ENCODE measurements around the gene PXDN.

PXDN gene

DNA sequence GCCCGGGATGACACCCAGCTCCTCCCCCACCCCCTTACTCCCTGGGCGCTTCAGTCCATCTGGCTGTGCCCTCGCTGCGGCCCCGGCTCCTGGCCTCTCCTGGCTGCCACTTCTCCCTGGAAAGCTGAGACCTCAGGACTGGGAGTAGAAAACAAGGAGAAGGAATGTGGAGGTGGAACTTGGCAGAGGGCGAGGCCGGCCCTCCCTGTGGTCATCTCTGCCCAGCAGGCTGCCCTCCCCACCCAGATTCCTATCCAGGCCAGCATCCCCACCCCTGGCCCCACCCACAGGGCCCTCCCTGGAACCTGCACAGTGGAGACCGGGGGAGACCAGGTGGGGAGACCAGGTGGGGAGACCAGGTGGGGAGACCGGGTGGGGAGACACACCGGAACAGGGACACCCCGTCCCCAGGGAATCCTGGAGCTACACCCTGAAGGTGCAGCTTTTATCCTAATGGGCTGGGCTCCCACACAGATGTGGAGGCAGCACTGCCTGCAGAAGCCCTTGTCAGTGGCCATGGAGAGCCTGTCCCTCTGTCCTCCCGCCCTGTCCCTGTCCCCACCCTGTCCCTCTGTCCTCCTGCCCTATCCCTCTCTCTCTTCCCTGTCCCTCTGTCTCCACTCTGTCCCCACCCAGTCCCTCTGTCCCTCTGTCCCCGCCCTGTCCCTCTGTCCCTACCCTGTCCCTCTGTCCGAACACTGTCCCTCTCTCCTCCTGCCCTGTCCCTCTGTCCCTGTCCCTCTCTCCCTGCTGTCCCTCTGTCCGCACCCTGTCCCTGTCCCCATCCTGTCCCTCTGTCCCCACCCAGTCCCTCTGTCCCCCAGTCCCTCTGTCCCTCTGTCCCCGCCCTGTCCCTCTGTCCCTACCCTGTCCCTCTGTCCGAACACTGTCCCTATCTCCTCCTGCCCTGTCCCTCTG is 157.1 kb downstream of the PXDN start:
- no peaks in the 10 kb centered on the region for H3K36me3 ChIP-seq (ENCODE audit: control insufficient read depth, insufficient read depth, low read length)
- DNase-seq (ENCODE audit: extremely low read depth, insufficient read length): no peak
- H3K4me3 ChIP-seq (replicated peaks; ENCODE audit: low read depth, low read length): no peak overlapping the region
- TF ChIP-seq, protein P1, sequence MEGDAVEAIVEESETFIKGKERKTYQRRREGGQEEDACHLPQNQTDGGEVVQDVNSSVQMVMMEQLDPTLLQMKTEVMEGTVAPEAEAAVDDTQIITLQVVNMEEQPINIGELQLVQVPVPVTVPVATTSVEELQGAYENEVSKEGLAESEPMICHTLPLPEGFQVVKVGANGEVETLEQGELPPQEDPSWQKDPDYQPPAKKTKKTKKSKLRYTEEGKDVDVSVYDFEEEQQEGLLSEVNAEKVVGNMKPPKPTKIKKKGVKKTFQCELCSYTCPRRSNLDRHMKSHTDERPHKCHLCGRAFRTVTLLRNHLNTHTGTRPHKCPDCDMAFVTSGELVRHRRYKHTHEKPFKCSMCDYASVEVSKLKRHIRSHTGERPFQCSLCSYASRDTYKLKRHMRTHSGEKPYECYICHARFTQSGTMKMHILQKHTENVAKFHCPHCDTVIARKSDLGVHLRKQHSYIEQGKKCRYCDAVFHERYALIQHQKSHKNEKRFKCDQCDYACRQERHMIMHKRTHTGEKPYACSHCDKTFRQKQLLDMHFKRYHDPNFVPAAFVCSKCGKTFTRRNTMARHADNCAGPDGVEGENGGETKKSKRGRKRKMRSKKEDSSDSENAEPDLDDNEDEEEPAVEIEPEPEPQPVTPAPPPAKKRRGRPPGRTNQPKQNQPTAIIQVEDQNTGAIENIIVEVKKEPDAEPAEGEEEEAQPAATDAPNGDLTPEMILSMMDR (IDR thresholded peaks at IDR 0.05; ENCODE audit: insufficient read depth, low read length, poor library complexity, severe bottlenecking): no peak
- no peaks in the 10 kb centered on the region for H3K27me3 ChIP-seq (replicated peaks; ENCODE audit: control insufficient read depth, insufficient read depth, low read length)

DNA sequence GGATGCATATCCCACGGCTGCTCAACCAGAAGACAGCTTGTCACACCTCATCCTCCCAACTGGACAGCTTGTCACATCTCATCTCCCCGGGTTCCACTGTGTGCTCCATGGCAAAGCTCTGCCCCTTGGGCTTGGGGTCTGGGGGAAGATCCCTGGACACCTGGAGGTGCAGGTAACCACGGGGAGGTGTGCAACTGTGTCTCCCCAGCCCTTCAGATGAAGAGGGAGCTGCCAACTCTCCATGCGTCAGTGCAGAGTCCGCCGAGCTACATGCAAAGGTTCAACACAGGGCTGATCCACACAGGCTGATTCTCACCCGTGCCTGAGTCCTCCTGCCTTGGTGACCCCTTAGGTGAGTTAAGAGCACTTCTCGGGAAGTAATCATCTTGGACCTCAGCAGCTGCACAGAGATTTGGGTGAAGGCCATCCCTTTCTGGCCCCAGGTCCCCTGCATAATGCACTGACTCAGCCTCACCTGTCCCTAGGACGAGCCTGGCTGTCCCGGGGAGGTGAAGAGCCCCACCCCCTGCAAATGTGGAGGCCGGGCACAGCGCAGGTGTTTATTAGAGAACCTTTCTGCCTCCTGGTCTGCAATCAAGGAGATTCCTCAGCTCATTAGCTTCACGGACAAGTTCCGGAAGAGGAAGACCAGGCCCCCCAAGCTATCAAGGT is 157.9 kb downstream of the PXDN start:
- no peak overlapping the region for H3K4me3 ChIP-seq (replicated peaks; ENCODE audit: low read depth, low read length)
- H3K27me3 ChIP-seq (replicated peaks; ENCODE audit: control insufficient read depth, insufficient read depth, low read length): no peaks in the 10 kb centered on the region
- H3K36me3 ChIP-seq (ENCODE audit: control insufficient read depth, insufficient read depth, low read length): no peaks in the 10 kb centered on the region
- no peak for DNase-seq (ENCODE audit: extremely low read depth, insufficient read length)
- TF ChIP-seq, protein P1 (IDR thresholded peaks at IDR 0.05; ENCODE audit: insufficient read depth, low read length, poor library complexity, severe bottlenecking): no peak

DNA sequence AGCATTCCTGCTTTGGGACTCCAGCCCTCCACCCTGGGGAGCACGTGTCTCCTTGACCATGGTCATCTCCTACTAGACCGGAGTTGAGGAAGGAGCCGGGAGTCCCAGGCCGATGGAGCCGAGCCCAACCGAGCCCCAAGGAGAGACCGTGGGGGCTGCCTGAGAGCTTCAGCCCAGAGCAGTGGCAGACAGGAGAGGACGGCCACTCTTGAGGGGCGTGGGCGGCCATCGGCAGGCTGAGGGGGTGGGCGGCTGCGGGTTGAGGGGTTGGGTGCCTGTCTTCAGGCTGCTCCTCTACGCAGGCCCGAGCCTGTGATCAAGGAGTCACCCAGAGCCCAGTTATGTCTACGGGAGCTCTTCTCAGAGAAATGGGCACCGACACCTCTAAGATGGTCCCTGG is 158.7 kb downstream of the PXDN start:
- Histone ChIP-seq H3K36me3 (ENCODE audit: control insufficient read depth, insufficient read depth, low read length) (no peaks in the 10 kb centered on the region), H3K4me3 (replicated peaks; ENCODE audit: low read depth, low read length) (no peak overlapping the region), H3K27me3 (replicated peaks; ENCODE audit: control insufficient read depth, insufficient read depth, low read length) (no peaks in the 10 kb centered on the region)
- DNase-seq (ENCODE audit: extremely low read depth, insufficient read length): no peak
- TF ChIP-seq, protein P1 (IDR thresholded peaks at IDR 0.05; ENCODE audit: insufficient read depth, low read length, poor library complexity, severe bottlenecking): no peak

DNA sequence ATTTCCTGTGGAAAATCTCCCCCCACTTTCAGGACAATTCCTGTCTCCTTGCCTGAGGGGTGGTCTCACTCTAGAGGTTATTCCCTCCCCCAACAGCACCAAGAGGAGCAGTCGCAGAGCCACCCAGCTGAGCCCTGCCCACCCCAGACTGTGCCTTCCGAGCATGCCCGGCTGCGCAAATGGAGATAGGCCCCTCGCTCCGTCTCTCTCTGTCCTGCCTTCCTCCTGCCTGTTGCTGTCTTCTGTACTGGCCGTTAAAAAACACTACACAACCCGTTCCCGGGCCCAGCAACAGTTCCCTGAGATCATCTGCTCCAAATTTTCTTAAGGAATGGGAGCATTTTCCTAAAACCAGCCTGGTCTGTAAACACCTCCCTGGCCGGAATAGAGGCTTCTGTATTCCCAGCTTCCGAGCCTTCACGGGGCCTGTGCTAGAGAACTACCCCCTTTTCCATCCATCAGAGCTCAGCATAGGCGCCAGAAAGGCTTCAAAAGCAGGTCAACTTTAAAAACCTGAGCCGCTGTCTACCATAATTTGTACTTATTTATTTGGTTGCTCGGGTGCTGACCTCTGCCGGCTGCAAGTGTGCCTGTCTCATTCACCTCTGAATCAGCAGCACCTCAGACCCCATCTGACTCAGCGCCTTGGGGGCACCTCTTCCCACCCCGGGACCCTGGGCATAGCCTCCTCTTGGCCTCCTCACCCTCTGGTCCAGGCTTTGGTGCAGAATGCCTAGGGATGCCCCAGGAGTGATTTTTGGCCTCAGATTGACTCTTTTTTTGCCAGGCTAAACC is 159.4 kb downstream of the PXDN start:
- H3K36me3 ChIP-seq (ENCODE audit: control insufficient read depth, insufficient read depth, low read length): no peaks in the 10 kb centered on the region
- H3K27me3 ChIP-seq (replicated peaks; ENCODE audit: control insufficient read depth, insufficient read depth, low read length): no peaks in the 10 kb centered on the region
- DNase-seq (ENCODE audit: extremely low read depth, insufficient read length): no peak
- no peak overlapping the region for H3K4me3 ChIP-seq (replicated peaks; ENCODE audit: low read depth, low read length)
- TF ChIP-seq, protein P1 (IDR thresholded peaks at IDR 0.05; ENCODE audit: insufficient read depth, low read length, poor library complexity, severe bottlenecking): no peak

DNA sequence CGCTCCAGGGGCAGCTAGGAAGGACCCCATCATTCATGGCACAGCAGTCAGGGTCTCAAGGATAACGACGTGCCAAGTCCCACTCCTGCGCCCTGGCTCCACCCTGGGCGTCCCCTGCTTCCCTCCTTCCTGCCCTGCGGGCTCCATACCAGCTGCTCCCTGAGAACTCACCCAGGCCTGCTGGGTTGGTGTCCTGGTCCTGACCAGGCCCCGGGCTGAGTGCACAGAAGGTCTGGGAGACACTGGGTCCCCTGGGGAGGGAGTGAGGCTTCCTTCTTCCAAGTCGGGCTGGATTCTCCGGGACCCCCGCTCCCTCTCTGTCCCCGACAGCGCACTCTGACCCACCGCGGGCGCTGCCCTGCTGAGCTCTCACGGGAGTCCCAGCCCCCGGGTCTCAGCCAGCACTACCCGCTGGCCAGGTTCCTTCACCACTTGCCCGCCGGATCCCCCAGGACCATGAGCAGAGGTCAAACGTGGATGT is 160.2 kb downstream of the PXDN start:
- no peaks in the 10 kb centered on the region for H3K36me3 ChIP-seq (ENCODE audit: control insufficient read depth, insufficient read depth, low read length)
- no peaks in the 10 kb centered on the region for H3K27me3 ChIP-seq (replicated peaks; ENCODE audit: control insufficient read depth, insufficient read depth, low read length)
- TF ChIP-seq, protein P1 (IDR thresholded peaks at IDR 0.05; ENCODE audit: insufficient read depth, low read length, poor library complexity, severe bottlenecking): no peak
- H3K4me3 ChIP-seq (replicated peaks; ENCODE audit: low read depth, low read length): no peak overlapping the region
- DNase-seq (ENCODE audit: extremely low read depth, insufficient read length): no peak

Data from GM06990 (cell line).